ENCODE results near the gene HMGN5. TPM values are rescaled to one million over a fixed set of nuclear protein-coding genes. Genes with fewer than 3 reads are reported as not detected.

Gene HMGN5, protein sequence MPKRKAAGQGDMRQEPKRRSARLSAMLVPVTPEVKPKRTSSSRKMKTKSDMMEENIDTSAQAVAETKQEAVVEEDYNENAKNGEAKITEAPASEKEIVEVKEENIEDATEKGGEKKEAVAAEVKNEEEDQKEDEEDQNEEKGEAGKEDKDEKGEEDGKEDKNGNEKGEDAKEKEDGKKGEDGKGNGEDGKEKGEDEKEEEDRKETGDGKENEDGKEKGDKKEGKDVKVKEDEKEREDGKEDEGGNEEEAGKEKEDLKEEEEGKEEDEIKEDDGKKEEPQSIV
- total RNA-seq = 1.6 and 2.7 TPM in 2 replicates
- long read RNA-seq, partial matches to known transcripts = 2 of 2 reads
- long read RNA-seq, other reads (novel, unspliced or antisense) = 0 of 2 reads

DNA sequence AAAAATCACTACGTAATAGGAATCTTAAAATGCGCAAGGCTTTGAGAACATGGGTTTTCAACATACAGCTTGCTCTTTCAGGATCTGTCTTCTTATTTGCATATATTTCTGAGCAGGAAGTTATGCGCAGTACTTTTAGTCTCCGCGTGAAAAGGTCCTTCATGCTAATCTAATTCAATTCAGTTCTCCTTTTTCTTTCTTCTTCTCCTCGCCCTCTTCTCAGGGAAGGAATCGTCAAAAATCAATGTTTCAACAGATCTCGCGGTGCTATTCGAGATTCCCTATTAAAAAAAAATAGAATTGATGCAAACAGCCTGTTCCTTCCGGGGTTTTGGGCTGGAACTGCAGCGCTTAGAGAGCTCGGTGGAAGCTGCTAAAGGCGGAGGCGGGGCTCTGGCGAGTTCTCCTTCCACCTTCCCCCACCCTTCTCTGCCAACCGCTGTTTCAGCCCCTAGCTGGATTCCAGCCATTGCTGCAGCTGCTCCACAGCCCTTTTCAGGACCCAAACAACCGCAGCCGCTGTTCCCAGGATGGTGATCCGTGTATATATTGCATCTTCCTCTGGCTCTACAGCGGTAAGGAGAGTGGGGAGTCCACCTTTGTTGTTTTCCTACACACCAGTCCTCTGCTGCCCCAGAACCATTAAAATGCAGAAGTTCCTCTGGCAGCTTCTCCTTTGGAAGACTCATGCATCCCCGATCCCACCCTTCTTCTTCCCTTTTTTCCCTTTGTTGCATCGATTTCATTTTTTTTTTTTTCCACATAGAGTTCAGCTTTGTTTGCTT lies at the start of gene HMGN5, which contains the start of gene SH3BGRL:
Gene HMGN5, minus strand, starts transcription at position 243 of the 785 bp plus-strand sequence. CDS start 80,364 bp downstream, outside the sequence.
Gene SH3BGRL, plus strand, starts transcription at position 432 of the 785 bp plus-strand sequence. Its CDS starts 99 bp downstream, at position 531.
- Mint-ChIP-seq H3K4me3 (ENCODE audit: unreplicated experiment) (peak within 1 kb of the TSS; percentile 96), H3K27me3 (ENCODE audit: unreplicated experiment) (no peaks in the 10 kb centered on the region), H3K27ac (ENCODE audit: unreplicated experiment) (peak within 1 kb of the TSS; percentile 96), H3K36me3 (ENCODE audit: unreplicated experiment) (peaks cover 3% of the 10 kb centered on the region), H3K9me3 (ENCODE audit: unreplicated experiment) (peaks cover 17% of the 10 kb centered on the region), H3K4me1 (ENCODE audit: unreplicated experiment) (peaks cover 23% of the 10 kb centered on the region)
- TF ChIP-seq, protein P1, sequence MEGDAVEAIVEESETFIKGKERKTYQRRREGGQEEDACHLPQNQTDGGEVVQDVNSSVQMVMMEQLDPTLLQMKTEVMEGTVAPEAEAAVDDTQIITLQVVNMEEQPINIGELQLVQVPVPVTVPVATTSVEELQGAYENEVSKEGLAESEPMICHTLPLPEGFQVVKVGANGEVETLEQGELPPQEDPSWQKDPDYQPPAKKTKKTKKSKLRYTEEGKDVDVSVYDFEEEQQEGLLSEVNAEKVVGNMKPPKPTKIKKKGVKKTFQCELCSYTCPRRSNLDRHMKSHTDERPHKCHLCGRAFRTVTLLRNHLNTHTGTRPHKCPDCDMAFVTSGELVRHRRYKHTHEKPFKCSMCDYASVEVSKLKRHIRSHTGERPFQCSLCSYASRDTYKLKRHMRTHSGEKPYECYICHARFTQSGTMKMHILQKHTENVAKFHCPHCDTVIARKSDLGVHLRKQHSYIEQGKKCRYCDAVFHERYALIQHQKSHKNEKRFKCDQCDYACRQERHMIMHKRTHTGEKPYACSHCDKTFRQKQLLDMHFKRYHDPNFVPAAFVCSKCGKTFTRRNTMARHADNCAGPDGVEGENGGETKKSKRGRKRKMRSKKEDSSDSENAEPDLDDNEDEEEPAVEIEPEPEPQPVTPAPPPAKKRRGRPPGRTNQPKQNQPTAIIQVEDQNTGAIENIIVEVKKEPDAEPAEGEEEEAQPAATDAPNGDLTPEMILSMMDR (IDR thresholded peaks at IDR 0.05) = no peak
- DNase-seq (ENCODE audit: extremely low spot score, unreplicated experiment) = peak; percentile 90

DNA sequence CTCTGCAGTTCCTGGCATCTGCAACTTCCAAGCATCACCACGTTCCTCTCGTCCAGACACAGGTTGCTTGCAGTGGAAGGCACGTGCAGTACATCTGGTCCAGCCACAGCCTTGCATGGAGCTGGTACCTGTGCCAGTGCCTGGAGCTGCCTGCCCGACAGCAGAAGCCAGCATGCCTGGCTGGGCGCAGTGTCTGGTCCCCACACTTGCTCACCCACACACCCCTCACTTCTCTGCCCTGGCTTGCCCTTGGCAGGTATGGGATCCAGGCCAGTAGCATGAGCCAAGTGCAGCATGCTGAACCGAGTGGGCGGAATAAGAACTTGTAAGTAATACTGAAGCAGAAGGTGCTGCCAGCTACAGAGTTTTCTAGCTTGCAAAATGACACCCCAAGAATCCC lies 40.0 kb upstream of the HMGN5 start:
- H3K27me3 Mint-ChIP-seq (ENCODE audit: unreplicated experiment) = no peaks in the 10 kb centered on the region
- no peak overlapping the region for H3K27ac Mint-ChIP-seq (ENCODE audit: unreplicated experiment)
- no peak overlapping the region for H3K4me3 Mint-ChIP-seq (ENCODE audit: unreplicated experiment)
- H3K4me1 Mint-ChIP-seq (ENCODE audit: unreplicated experiment) = no peaks in the 10 kb centered on the region
- no peak for DNase-seq (ENCODE audit: extremely low spot score, unreplicated experiment)
- TF ChIP-seq, protein P1 (IDR thresholded peaks at IDR 0.05) = no peak
- peaks cover 24% of the 10 kb centered on the region for H3K9me3 Mint-ChIP-seq (ENCODE audit: unreplicated experiment)
- peaks cover 6% of the 10 kb centered on the region for H3K36me3 Mint-ChIP-seq (ENCODE audit: unreplicated experiment)

DNA sequence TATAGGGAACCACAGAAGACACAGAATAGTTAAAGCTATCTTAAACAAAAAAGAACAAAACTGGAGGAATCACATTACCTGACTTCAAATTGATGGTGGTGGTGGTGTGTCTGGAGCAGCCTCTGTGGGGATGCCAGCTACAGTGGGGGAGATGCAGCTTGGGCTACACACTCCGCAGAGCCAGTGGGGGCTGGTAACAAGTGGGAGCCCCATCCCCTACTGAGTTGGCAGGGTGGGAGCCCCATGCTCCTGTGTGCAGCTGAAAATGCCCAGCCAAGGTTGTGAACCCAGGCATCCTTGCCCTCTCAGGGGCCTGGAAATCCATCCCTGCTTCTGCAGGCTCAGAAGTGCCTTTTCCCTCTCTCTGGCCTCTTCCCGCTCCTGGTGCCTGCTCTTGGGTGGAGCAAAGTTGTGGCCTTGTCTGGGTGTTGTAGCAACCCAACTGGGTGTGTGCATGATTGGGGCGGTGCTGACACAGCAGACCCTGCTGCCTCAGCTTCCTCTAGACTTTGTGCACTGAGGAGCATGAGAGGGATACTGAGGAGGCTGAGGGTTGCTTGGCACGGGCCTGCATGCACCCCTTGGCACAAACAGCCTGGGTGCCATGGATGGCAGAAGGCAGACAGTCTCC lies 39.1 kb upstream of the HMGN5 start:
- no peak for DNase-seq (ENCODE audit: extremely low spot score, unreplicated experiment)
- TF ChIP-seq, protein P1 (IDR thresholded peaks at IDR 0.05) = no peak
- Mint-ChIP-seq H3K36me3 (ENCODE audit: unreplicated experiment) (peaks cover 6% of the 10 kb centered on the region), H3K27ac (ENCODE audit: unreplicated experiment) (no peak overlapping the region), H3K9me3 (ENCODE audit: unreplicated experiment) (peaks cover 18% of the 10 kb centered on the region), H3K27me3 (ENCODE audit: unreplicated experiment) (no peaks in the 10 kb centered on the region), H3K4me1 (ENCODE audit: unreplicated experiment) (no peaks in the 10 kb centered on the region), H3K4me3 (ENCODE audit: unreplicated experiment) (no peak overlapping the region)

DNA sequence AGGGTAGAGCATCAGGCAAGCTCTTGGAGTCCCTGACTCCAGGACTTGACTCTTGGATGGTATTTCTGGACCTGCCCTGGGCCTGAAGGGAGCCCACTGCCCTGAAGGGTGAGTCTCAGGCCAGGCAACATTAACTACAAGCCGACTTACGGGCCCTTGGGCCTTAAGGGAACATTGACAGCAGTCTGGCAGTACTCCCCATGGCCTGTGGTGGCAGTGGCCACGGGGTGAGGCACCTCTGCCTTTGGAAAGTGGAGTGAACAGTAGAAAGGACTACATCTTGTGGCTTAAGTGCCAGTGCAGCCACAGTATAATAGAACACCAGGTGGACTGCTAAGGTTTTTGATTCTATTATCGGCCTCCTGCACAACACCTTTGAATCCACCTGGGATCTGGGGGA lies 36.5 kb upstream of the HMGN5 start:
- Mint-ChIP-seq H3K4me3 (ENCODE audit: unreplicated experiment) (no peak overlapping the region), H3K36me3 (ENCODE audit: unreplicated experiment) (peaks cover 6% of the 10 kb centered on the region), H3K9me3 (ENCODE audit: unreplicated experiment) (peaks cover 27% of the 10 kb centered on the region), H3K4me1 (ENCODE audit: unreplicated experiment) (no peaks in the 10 kb centered on the region), H3K27ac (ENCODE audit: unreplicated experiment) (no peak overlapping the region), H3K27me3 (ENCODE audit: unreplicated experiment) (no peaks in the 10 kb centered on the region)
- DNase-seq (ENCODE audit: extremely low spot score, unreplicated experiment) = no peak
- TF ChIP-seq, protein P1 (IDR thresholded peaks at IDR 0.05) = no peak
